K562 (cell line): ENCODE data around the gene TAS2R40. TPM values are rescaled to one million over a fixed set of nuclear protein-coding genes. Genes with fewer than 3 reads are reported as not detected.

ENCODE experiments used
- ATAC-seq: fragments of 200-7000 bp; cut with Tn5 transposase; 3 replicates; pipeline ENCODE4 v1.9.1; 2020; ENCODE audit warnings: moderate library complexity
- BruUV-seq: library from RNA; stranded (reverse); fragments of 400-500 nt; replicated peaks from 2 replicates; lab custom pipeline; 2021; lab: Mats Ljungman, UMichigan
- CTCF ChIA-PET: fragments of 300-600 bp; formaldehyde crosslinking; extraction: SDS; loops from one replicate; lab custom pipeline; 2021; ENCODE audit warnings: low intra/inter-chr PET ratio; lab: Yijun Ruan, JAX
- POLR2A ChIA-PET: fragments of 300-600, 350-650 bp; sonication (Branson Sonifier 250); formaldehyde crosslinking; extraction: SDS; loops from one replicate; lab custom pipeline; 2021; ENCODE audit warnings: antibody characterized with exemption, inconsistent platforms; lab: Yijun Ruan, JAX
- DNase-seq, 4 experiments: peaks; one replicate each; pipeline versions ENCODE4 v3.0.0 to v3.0.0-alpha.2; 2011 to 2018; ENCODE audit warnings: low spot score in 3 of 4, mixed read lengths in 3 of 4; ENCODE audit errors: extremely low read depth in 1 of 4
- FAIRE-seq: peaks from 2 replicates; lab custom pipeline; 2011; peaks lifted over from hg19 to GRCh38; lab: Jason Lieb, UNC
- H2AFZ ChIP-seq: 2 replicates; pipeline ENCODE4 v1.6.0; 2011; ENCODE audit warnings: low read depth, low read length, control low read depth, inconsistent platforms
- H3K27ac ChIP-seq: fragments of 200-600 bp; 3 replicates; pipeline ENCODE4 v1.8.0; 2011; ENCODE audit warnings: low read depth, mild to moderate bottlenecking, control low read depth, inconsistent platforms, low read length, moderate library complexity, mixed read lengths; ENCODE audit errors: extremely low read depth
- H3K27me3 ChIP-seq, 2 experiments: fragments of 300-600 bp in 1 of 2; 2 replicates in 1 of 2; 3 replicates in 1 of 2; pipeline versions ENCODE4 v1.6.0 to v1.8.0; 2011; ENCODE audit warnings: inconsistent platforms in 2 of 2, low read length in 2 of 2, mild to moderate bottlenecking in 1 of 2, mixed read lengths in 1 of 2, moderate library complexity in 1 of 2; ENCODE audit not compliant: control insufficient read depth in 2 of 2, insufficient read depth in 2 of 2
- H3K36me3 ChIP-seq: fragments of 300-600 bp; 3 replicates; pipeline ENCODE4 v1.8.0; 2011; ENCODE audit warnings: mild to moderate bottlenecking, low read length, inconsistent platforms; ENCODE audit not compliant: control insufficient read depth, insufficient read depth
- H3K4me1 ChIP-seq, 2 experiments: fragments of 200-600 bp in 1 of 2; replicated peaks in 1 of 2; 2 replicates in 1 of 2; 3 replicates in 1 of 2; pipeline versions ENCODE4 v1.5.1 to v1.8.0; 2011; ENCODE audit warnings: inconsistent platforms in 2 of 2, low read length in 2 of 2, mild to moderate bottlenecking in 1 of 2, mixed read lengths in 1 of 2, moderate library complexity in 1 of 2; ENCODE audit not compliant: control insufficient read depth in 2 of 2, insufficient read depth in 2 of 2
- H3K4me2 ChIP-seq: 2 replicates; pipeline ENCODE4 v1.6.1; 2011; ENCODE audit warnings: low read length, control low read depth, inconsistent platforms, mixed read lengths; ENCODE audit not compliant: insufficient read depth
- H3K4me3 ChIP-seq: fragments of 200-600 bp; sonication (generic), shearing (Covaris generic); 2 replicates; pipeline ENCODE4 v1.5.1; 2016; ENCODE audit warnings: control low read depth, inconsistent platforms
- H3K79me2 ChIP-seq: fragments of 200-600 bp; 3 replicates; pipeline ENCODE4 v1.8.0; 2011; ENCODE audit warnings: low read length, inconsistent platforms; ENCODE audit not compliant: control insufficient read depth, insufficient read depth
- H3K9ac ChIP-seq, 2 experiments: 2 replicates each; pipeline versions ENCODE4 v1.6.0 to v1.6.1; 2011; ENCODE audit warnings: low read depth in 2 of 2, low read length in 2 of 2, control low read depth in 1 of 2, inconsistent platforms in 1 of 2, mild to moderate bottlenecking in 1 of 2, mixed read lengths in 1 of 2; ENCODE audit not compliant: insufficient read depth in 1 of 2
- H3K9me1 ChIP-seq: one replicate; pipeline ENCODE4 v1.6.0; 2011; ENCODE audit warnings: inconsistent platforms, mild to moderate bottlenecking, low read length, moderate library complexity; ENCODE audit not compliant: control insufficient read depth, insufficient read depth
- H3K9me3 ChIP-seq: replicated peaks from 2 replicates; pipeline ENCODE4 v1.5.1; 2011; ENCODE audit warnings: low read depth, low read length, inconsistent platforms; ENCODE audit not compliant: control insufficient read depth, insufficient read depth
- H4K20me1 ChIP-seq: replicated peaks from 2 replicates; pipeline ENCODE4 v1.6.1; 2011; ENCODE audit warnings: low read length, inconsistent platforms, mixed read lengths; ENCODE audit not compliant: control insufficient read depth, insufficient read depth
- CHD2 ChIP-seq: IDR thresholded peaks from 2 replicates; pipeline ENCODE4 v1.6.1; 2011; ENCODE audit warnings: low read depth, low read length
- LEF1 ChIP-seq: fragments of 450-650 bp; IDR thresholded peaks from 2 replicates; pipeline ENCODE4 v1.6.1; 2016; ENCODE audit warnings: mild to moderate bottlenecking
- MTA1 ChIP-seq: fragments of 450-650 bp; IDR thresholded peaks from 2 replicates; pipeline ENCODE4 v1.6.1; 2017; ENCODE audit warnings: borderline replicate concordance
- MTA2 ChIP-seq: fragments of 450-650 bp; IDR thresholded peaks from 2 replicates; pipeline ENCODE4 v1.6.1; 2016; ENCODE audit warnings: low read depth
- POU5F1 ChIP-seq: fragments of 150-350 bp; IDR thresholded peaks from 2 replicates; pipeline ENCODE4 v1.6.1; 2014; ENCODE audit warnings: borderline replicate concordance, low read length, low read depth, mild to moderate bottlenecking; ENCODE audit not compliant: partially characterized antibody
- RAD21 ChIP-seq, 2 experiments: fragments of 250-450 bp in 1 of 2; fragments of 450-650 bp in 1 of 2; sonication (Bioruptor Pico) in 1 of 2; formaldehyde crosslinking in 1 of 2; IDR thresholded peaks in 1 of 2; conservative IDR thresholded peaks in 1 of 2; 2 replicates each; pipeline versions ENCODE4 v1.4.0 to v1.8.0; 2020 to 2022; ENCODE audit warnings: mild to moderate bottlenecking in 2 of 2, moderate library complexity in 1 of 2
- RBM14 ChIP-seq: fragments of 200-400 bp; formaldehyde crosslinking; IDR thresholded peaks from 2 replicates; pipeline ENCODE4 v1.6.1; 2018; ENCODE audit warnings: low read depth, mild to moderate bottlenecking, low read length, moderate library complexity, borderline replicate concordance; ENCODE audit not compliant: insufficient read depth
- STAT5A ChIP-seq: IDR thresholded peaks from 2 replicates; pipeline ENCODE4 v1.6.1; 2012; ENCODE audit warnings: low read length, inconsistent platforms, borderline replicate concordance
- ZEB2 ChIP-seq: fragments of 450-650 bp; IDR thresholded peaks from 2 replicates; pipeline ENCODE4 v1.6.1; 2016
- ZNF224 ChIP-seq: sonication (generic); formaldehyde crosslinking; IDR thresholded peaks from 2 replicates; pipeline ENCODE4 v1.8.0; 2022; ENCODE audit warnings: mild to moderate bottlenecking, missing genetic modification reagents
- ZNF583 ChIP-seq: fragments of 250-450 bp; sonication (Bioruptor Pico); IDR thresholded peaks from 2 replicates; pipeline ENCODE4 v1.4.0; 2020
- WGBS: fragments of 100-300 bp; shearing (Covaris generic); methylation state at CpG from one replicate; pipeline ENCODE4 v1.1.6; 2016; ENCODE audit warnings: low coverage, mixed read lengths; ENCODE audit not compliant: insufficient coverage; ENCODE audit errors: missing lambda C conversion rate; 5-methylcytosine and 5-hydroxymethylcytosine counted together
- in situ Hi-C: fragments of 300-500 bp; cut with MboI; formaldehyde crosslinking; loops from 4 replicates; pipeline ENCODE4 v1.15.0; 2018; ENCODE audit warnings: inconsistent platforms, mixed read lengths
- intact Hi-C: fragments of 100-400 bp; cut with micrococcal nuclease; formaldehyde crosslinking; loops from 2 replicates; pipeline ENCODE4 v1.14.2; 2022
- polyA plus RNA-seq, 8 experiments: library from polyadenylated mRNA; depleted of rRNA in 4 of 8; stranded (reverse) in 5 of 8; unstranded in 3 of 8; fragments of >200 nt; fragmentation: Nextera tagmentation in 2 of 8; fragmentation: Illumina TruSeq in 1 of 8; extraction: Ambion mirVana in 2 of 8; extraction: Trizol in 1 of 8; gene quantifications; 2 replicates each; pipeline versions ENCODE4 v1.2.1 to v1.2.3, GENCODE V29; 2011 to 2014; ENCODE audit warnings: inconsistent platforms in 1 of 8, missing spikeins in 1 of 8
- total RNA-seq, 7 experiments: library from RNA; depleted of rRNA in 6 of 7; stranded (reverse); fragments of >200 nt in 6 of 7; fragmentation: Illumina TruSeq in 2 of 7; extraction: Trizol in 2 of 7; gene quantifications; 2 replicates each; pipeline versions ENCODE4 v1.2.1 to v1.2.3, GENCODE V29; 2011 to 2021; ENCODE audit warnings: low replicate concordance in 1 of 7
- TF ChIP-seq, protein P1 (sequence below): sonication (generic); formaldehyde crosslinking; IDR thresholded peaks from 2 replicates; pipeline ENCODE4 v1.9.0; 2022; ENCODE audit warnings: mild to moderate bottlenecking, missing genetic modification reagents
- TF ChIP-seq, protein P2 (sequence below): sonication (generic); formaldehyde crosslinking; IDR thresholded peaks from 2 replicates; pipeline ENCODE4 v1.8.1; 2023; ENCODE audit warnings: missing genetic modification reagents, mild to moderate bottlenecking, borderline replicate concordance

TAS2R40 gene
- total and polyA plus RNA-seq, 9 of the 15 experiments (the other 6 are each of a cell fraction or from before 2014, with no cell fraction given) = not detected

DNA sequence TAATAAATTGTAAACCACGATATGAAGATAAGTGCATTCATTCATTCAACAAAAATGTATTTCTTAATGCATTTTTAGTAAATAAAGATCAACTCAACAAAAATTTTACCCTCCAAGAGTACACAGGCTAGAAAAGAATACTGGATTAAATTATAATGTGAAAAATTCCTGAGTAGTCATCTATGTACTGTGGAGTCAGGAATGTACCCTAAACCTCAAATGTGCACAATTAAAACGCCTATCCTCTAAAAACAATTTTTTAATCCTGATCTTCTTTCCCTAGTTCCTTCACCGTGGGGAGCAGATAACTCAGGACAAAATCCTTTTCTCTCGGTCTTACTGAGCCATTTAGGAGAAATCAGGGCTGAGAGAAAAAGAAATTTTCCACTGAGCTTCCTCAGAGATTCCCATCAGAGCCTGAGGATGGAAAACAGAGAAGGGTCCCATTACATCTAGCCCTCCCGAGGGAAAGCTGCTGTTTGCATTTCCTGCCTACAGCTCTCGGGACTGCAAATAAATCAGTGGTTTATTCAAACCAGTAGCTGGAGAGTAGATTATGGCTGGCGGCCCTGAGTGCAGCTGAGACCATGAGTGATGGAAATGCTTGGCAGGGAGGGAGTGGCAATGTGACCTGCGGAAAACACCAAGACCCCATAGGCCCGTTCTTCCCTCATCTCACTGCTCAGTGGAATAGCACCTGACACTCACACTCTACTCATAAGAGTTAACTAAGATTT, 7.4 kb downstream of the TAS2R40 start:
- Histone ChIP-seq H3K4me2 (no peak overlapping the region), H3K27me3 (peaks cover 15 to 23% of the 10 kb centered on the region in 2 experiments; a peak in 4 of 5 replicates), H3K9me3 (no peaks in the 10 kb centered on the region; the same call in 1 of the 2 replicates), H4K20me1 (no peaks in the 10 kb centered on the region), H3K4me3 (no peak overlapping the region), H3K9me1 (no peaks in the 10 kb centered on the region), H3K79me2 (no peaks in the 10 kb centered on the region), H3K36me3 (no peaks in the 10 kb centered on the region), H3K27ac (no peak overlapping the region), H3K4me1 (no peaks in the 10 kb centered on the region), H2AFZ (no peak overlapping the region), H3K9ac (no peak overlapping the region)
- in situ Hi-C loops (loop anchor here (10.0 kb wide), 1 partner anchor 604 kb away; no protein-coding TSS in a partner anchor), intact Hi-C loops (no loop called here)
- ATAC-seq = no peak; the same call in 2 of the 3 replicates
- POLR2A ChIA-PET = no interaction called here
- 2% methylated on average over 9 of the region's 9 CpGs for WGBS
- DNase-seq = no peak
- BruUV-seq = no TSS peak
- no peak for FAIRE-seq
- TF ChIP-seq, protein P1, sequence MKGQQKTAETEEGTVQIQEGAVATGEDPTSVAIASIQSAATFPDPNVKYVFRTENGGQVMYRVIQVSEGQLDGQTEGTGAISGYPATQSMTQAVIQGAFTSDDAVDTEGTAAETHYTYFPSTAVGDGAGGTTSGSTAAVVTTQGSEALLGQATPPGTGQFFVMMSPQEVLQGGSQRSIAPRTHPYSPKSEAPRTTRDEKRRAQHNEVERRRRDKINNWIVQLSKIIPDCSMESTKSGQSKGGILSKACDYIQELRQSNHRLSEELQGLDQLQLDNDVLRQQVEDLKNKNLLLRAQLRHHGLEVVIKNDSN (CRISPR knock-in tag) = no peak
- no peak for TF ChIP-seq MTA1
- TF ChIP-seq ZEB2 = no peak
- no peak for TF ChIP-seq RAD21 (CRISPR knock-in tag; conservative IDR thresholded peaks at IDR 0.05 in 1 of 2, IDR thresholded peaks at IDR 0.05 in 1 of 2)
- TF ChIP-seq STAT5A = no peak
- TF ChIP-seq RBM14 = no peak
- TF ChIP-seq, protein P2, sequence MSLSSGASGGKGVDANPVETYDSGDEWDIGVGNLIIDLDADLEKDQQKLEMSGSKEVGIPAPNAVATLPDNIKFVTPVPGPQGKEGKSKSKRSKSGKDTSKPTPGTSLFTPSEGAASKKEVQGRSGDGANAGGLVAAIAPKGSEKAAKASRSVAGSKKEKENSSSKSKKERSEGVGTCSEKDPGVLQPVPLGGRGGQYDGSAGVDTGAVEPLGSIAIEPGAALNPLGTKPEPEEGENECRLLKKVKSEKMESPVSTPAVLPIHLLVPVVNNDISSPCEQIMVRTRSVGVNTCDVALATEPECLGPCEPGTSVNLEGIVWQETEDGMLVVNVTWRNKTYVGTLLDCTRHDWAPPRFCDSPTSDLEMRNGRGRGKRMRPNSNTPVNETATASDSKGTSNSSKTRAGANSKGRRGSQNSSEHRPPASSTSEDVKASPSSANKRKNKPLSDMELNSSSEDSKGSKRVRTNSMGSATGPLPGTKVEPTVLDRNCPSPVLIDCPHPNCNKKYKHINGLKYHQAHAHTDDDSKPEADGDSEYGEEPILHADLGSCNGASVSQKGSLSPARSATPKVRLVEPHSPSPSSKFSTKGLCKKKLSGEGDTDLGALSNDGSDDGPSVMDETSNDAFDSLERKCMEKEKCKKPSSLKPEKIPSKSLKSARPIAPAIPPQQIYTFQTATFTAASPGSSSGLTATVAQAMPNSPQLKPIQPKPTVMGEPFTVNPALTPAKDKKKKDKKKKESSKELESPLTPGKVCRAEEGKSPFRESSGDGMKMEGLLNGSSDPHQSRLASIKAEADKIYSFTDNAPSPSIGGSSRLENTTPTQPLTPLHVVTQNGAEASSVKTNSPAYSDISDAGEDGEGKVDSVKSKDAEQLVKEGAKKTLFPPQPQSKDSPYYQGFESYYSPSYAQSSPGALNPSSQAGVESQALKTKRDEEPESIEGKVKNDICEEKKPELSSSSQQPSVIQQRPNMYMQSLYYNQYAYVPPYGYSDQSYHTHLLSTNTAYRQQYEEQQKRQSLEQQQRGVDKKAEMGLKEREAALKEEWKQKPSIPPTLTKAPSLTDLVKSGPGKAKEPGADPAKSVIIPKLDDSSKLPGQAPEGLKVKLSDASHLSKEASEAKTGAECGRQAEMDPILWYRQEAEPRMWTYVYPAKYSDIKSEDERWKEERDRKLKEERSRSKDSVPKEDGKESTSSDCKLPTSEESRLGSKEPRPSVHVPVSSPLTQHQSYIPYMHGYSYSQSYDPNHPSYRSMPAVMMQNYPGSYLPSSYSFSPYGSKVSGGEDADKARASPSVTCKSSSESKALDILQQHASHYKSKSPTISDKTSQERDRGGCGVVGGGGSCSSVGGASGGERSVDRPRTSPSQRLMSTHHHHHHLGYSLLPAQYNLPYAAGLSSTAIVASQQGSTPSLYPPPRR = no peak
- no peak for TF ChIP-seq ZNF224 (CRISPR knock-in tag)
- TF ChIP-seq ZNF583 = no peak
- TF ChIP-seq CHD2 = no peak
- TF ChIP-seq POU5F1 = no peak
- no peak for TF ChIP-seq MTA2
- no peak for TF ChIP-seq LEF1
- CTCF ChIA-PET = interaction anchor here (0.7 kb wide), 1 partner anchor 71 kb away, joined by 3 read pairs; no protein-coding TSS in a partner anchor
